Upper lobe of left lung (tissue), 4 donors: ENCODE data around the gene ZNF668.

ENCODE experiments used
- CTCF ChIP-seq, 6 experiments: fragments of 450-650 bp in 4 of 6; fragments of 200-600 bp in 2 of 6; sonication (generic) in 2 of 6; IDR thresholded peaks; one replicate each; pipeline ENCODE4 v1.5.1; 2016 to 2019; ENCODE audit warnings: antibody characterized with exemption in 6 of 6
- POLR2A ChIP-seq, 4 donors: fragments of 450-650 bp; IDR thresholded peaks; one replicate each; pipeline ENCODE4 v1.5.1; 2016 to 2017; ENCODE audit warnings: antibody characterized with exemption in 4 of 4, mild to moderate bottlenecking in 2 of 4
- POLR2AphosphoS5 ChIP-seq, 2 donors: sonication (generic); formaldehyde crosslinking; IDR thresholded peaks; one replicate each; pipeline ENCODE4 v1.5.1; 2017; ENCODE audit warnings: antibody characterized with exemption in 2 of 2

GRCh38 chr16:31083081-31083480 lies 9.0 kb upstream of the ZNF668 start:
- TF ChIP-seq CTCF (IDR thresholded peaks at IDR 0.05) (no peak), POLR2A (IDR thresholded peaks at IDR 0.05) (no peak), POLR2AphosphoS5 (IDR thresholded peaks at IDR 0.05) (no peak)
